GM12874 (cell line): ENCODE results near the gene NR2F1.

Experiments used
- CTCF ChIP-seq: IDR thresholded peaks from 2 replicates; pipeline ENCODE4 v1.5.1; 2011; ENCODE audit warnings: low read depth, mild to moderate bottlenecking, control low read depth, low read length, moderate library complexity; ENCODE audit not compliant: insufficient read depth

NR2F1 gene

GRCh38 chr5:93576994-93577853 lies 5.8 kb upstream of the NR2F1 start:
- TF ChIP-seq CTCF: no peak

DNA sequence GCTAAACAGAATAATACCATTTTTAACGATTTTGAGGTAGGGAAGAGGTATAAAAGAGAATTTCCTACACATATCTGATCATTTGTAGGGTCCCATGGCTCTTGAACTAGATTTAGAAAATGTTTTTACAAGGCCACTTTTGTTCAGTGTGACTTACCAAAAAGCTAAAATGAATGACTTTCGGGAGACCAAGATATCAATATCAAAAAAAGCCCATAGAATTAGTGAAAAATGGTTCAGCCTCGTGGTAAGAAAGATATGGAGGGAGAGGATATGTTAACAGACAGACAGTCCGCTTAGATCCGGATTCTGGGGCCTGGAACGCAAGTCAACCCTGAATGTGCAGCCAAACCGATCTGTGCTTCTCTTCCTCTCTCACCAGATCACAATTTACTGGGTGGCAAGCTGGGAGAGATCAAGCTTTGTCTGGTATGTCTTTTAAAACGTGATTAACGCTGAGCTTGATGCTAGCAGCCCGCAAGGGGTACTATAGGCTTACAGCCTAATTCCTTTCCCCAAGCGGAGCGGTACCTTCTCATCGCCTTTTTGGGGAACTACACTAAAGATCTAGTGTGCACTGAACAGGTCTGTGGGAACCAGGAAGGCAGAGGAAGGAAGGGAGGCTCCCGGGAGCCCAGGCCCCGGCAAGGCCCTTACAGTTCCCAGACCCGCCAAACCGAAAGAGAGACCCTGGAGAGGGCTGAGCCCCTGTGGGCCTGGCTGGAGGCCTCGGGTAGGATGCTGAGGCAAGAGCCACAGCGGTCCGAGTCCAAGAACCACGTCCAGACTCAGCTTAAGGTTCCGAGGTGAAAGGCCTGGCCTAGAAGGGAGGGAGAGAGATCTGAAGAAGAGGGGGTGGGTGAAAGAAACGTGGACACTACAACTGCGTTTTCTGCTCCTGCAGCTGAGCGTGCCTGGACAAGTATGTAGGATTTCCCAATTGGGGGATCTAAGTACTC lies 4.9 kb upstream of the NR2F1 start:
- no peak for TF ChIP-seq CTCF

DNA sequence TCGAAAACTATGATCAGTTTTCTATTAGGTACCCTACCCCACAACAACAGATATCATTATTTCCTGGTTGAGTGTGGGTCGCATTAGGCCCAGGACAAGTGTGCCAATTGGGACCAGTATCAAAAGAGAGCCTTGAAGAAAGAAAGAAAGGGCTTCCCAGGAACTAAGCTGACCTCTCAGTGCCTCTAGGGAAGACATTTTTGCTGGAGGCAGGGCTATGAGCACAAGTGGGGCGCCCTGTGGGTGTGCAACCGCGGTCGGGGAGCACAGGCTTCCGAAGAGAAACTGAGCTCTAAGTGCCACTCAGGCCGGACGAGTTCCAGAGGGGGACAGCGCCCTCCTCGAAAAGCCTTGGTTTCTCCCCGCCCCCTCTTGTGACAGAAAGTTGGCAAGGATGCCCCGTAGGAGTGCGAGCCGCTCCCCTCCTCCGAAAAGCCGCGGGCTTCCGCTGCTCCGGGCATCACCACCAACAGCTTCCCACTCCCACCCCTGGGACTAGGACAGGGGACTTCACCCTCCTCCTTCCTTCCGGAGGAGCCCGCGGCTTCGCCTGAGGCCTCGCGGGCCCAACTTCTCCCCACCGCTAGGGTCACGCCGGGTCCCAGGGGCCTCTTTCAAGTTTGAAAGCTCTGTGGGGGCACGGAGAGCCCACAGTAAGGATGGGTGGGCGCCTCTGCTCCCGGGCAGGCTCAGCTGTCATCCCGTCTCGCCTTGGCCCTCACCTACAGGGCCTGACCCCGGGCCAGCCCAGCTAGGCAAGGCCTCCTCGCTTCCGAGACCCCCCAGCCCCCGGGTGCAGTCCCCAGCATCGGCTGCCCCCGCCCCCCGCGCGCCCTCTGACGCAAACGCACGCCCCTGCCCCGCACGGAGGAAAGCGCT lies 4.0 kb upstream of the NR2F1 start:
- no peak for TF ChIP-seq CTCF

DNA sequence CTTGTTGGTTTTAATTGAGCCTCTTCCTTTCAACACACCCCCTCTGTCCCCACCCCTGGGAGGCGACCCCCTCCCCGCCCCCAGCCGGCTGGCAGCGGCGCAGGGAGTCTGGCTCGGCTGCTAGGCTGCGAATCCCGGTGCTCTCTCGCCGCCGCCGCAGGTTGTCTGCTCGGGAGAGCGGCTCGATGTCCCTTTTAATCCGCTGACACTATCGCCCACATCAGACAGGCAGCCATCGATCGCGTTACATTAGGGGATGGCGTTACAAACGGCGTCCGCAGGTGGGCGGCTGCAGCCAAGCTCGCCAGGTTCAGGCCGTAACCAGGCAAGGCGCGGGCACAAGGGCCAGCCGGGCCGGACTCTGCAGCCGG lies 3.3 kb upstream of the NR2F1 start:
- TF ChIP-seq CTCF: no peak

DNA sequence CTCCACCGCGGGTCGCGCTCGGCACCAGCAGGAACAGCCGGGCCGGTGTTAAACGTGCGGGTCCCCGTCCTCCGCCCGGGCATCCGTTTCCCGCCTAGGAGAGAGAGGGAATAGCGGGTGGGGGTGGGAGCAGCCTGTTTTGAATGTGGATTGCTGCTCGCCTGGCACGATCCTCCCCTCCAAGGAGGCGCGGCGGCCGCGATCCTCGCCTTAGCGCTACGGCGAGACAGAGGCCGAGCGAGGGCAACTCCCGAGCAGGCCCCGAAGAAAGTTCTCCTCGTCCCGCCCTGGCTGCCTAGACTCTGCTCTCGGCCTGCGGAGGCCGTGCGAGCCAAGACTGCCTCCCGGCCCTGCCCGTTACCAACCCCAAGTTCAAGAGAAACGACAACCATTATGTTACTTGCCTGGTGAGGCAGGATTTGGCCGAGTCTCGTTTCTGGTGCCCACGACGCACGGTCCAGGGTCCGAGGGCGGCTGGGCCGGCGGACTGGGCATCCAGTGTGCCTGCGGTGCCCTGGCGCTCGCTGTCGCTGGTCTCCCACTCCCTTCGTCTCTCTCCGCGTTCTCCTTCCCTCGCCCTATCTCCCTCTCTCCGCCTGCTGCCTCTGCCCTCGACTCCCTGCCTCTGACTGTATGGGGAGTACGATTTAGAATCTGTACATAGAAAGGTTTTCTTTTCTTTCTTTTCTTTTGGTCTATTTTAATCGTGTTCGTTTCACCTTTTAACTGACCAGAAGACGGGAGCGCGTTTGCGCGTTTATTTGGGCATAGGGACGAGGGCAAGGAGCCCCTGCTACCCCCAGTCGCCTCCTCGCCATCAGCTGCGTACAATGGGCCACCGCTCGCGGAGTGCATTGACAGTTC lies 2.7 kb upstream of the NR2F1 start:
- TF ChIP-seq CTCF: no peak

DNA sequence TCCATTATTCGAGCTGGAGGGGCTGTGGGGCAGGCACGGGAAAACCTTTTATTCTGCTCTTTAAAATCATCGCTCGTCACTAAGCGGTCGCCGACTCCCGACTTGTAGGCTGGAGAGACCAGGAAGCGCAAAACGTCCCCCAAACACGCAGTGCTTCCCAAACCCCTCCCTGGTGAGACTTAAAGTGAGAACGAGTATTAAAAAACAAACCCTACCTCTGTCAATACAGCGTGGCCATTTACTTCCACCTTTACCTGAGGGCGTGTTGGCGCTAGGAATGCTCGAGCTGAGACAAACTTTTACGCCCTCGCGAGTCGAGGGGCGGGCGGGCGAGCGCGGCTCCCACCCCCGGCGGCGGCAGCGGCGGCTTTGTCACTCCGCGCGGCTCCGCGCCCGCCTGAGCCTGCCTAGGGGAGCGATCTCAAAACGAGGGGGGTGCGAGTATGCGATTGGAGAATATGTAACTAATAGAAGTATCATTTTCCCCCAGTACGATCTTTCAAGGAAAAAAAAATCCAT lies 2.0 kb upstream of the NR2F1 start, which contains the start of gene NR2F1-AS1:
Gene NR2F1-AS1 (minus strand): TSS at position 293 of the 519 bp plus-strand sequence.
- TF ChIP-seq CTCF: no peak
